Panc1 (cell line): ENCODE data around the gene PDK3. TPM values are rescaled to one million over a fixed set of nuclear protein-coding genes. Genes with fewer than 3 reads are reported as not detected.

Experiments
- ATAC-seq: fragments of 200-7000 bp; cut with Tn5 transposase; 2 replicates; pipeline ENCODE4 v1.9.1; 2020; ENCODE audit warnings: mild to moderate bottlenecking, moderate library complexity
- BruUV-seq: library from RNA; stranded (reverse); fragments of 400-500 nt; replicated peaks from 2 replicates; lab custom pipeline; 2021; lab: Mats Ljungman, UMichigan
- CTCF ChIA-PET: fragments of 300-600 bp; sonication (Branson Sonifier 250); formaldehyde crosslinking; loops from one replicate; lab custom pipeline; 2022; ENCODE audit warnings: antibody characterized with exemption; lab: Charles Lee
- POLR2A ChIA-PET: fragments of 300-600 bp; sonication (Branson Sonifier 250); formaldehyde crosslinking; loops from one replicate; lab custom pipeline; 2022; ENCODE audit warnings: antibody characterized with exemption; lab: Charles Lee
- DNase-seq: peaks from one replicate; pipeline ENCODE4 v3.0.0-alpha.2; 2010; ENCODE audit warnings: low read depth, low spot score
- H3K27ac ChIP-seq: 2 replicates; pipeline ENCODE4 v1.5.1; 2011; ENCODE audit warnings: mild to moderate bottlenecking, low read length, inconsistent platforms
- H3K27me3 ChIP-seq: fragments of 200-500 bp; sonication (Bioruptor generic); 2 replicates; pipeline ENCODE4 v1.6.0; 2014; ENCODE audit warnings: low read length, inconsistent platforms; ENCODE audit not compliant: control insufficient read depth, insufficient read depth
- H3K36me3 ChIP-seq: fragments of 200-500 bp; sonication (Bioruptor generic); 2 replicates; pipeline ENCODE4 v1.5.1; 2014; ENCODE audit warnings: inconsistent platforms, mild to moderate bottlenecking, low read length, moderate library complexity; ENCODE audit not compliant: control insufficient read depth, insufficient read depth
- H3K4me1 ChIP-seq: 2 replicates; pipeline ENCODE4 v1.5.1; 2011; ENCODE audit warnings: inconsistent platforms, mild to moderate bottlenecking, low read length, moderate library complexity; ENCODE audit not compliant: control insufficient read depth, insufficient read depth
- H3K4me3 ChIP-seq, 2 experiments: 2 replicates each; pipeline ENCODE4 v1.5.1; 2011 to 2012; ENCODE audit warnings: low read depth in 2 of 2, low read length in 2 of 2, mild to moderate bottlenecking in 2 of 2, inconsistent platforms in 1 of 2, moderate library complexity in 1 of 2
- H3K9me3 ChIP-seq: fragments of 200-500 bp; sonication (Bioruptor generic); 2 replicates; pipeline ENCODE4 v1.5.1; 2014; ENCODE audit warnings: low read depth, mild to moderate bottlenecking, inconsistent platforms, low read length, moderate library complexity; ENCODE audit not compliant: control insufficient read depth, insufficient read depth
- POLR2AphosphoS5 ChIP-seq: IDR thresholded peaks from 2 replicates; pipeline ENCODE4 v1.6.1; 2012; ENCODE audit warnings: mild to moderate bottlenecking, low read depth, low read length, moderate library complexity
- SIN3A ChIP-seq: IDR thresholded peaks from 2 replicates; pipeline ENCODE4 v1.6.1; 2012; ENCODE audit warnings: low read depth, mild to moderate bottlenecking, low read length, moderate library complexity, borderline replicate concordance; ENCODE audit not compliant: insufficient read depth
- TCF7L2 ChIP-seq: IDR thresholded peaks from 2 replicates; pipeline ENCODE4 v1.6.1; 2011; ENCODE audit warnings: mild to moderate bottlenecking, low read depth, low read length, inconsistent platforms
- in situ Hi-C: cut with HindIII; loops from 2 replicates; pipeline ENCODE4 v1.10.0; 2016; ENCODE audit warnings: low sequenced_read_pairs, low pct_unique_long_range_greater_than_20kb
- intact Hi-C: fragments of 100-400 bp; cut with micrococcal nuclease; formaldehyde crosslinking; loops from one replicate; pipeline ENCODE4 v1.10.0; 2022; ENCODE audit not compliant: unreplicated experiment
- total RNA-seq: library from RNA; stranded (reverse); gene quantifications from one replicate; pipeline ENCODE4 v1.2.1, GENCODE V29; 2021; ENCODE audit not compliant: unreplicated experiment
- TF ChIP-seq, protein P1 (sequence below): fragments of 450-650 bp; IDR thresholded peaks from 2 replicates; pipeline ENCODE4 v1.5.1; 2017; ENCODE audit warnings: mild to moderate bottlenecking
- TF ChIP-seq, protein P2 (sequence below), 2 experiments: IDR thresholded peaks; 2 replicates each; pipeline ENCODE4 v1.6.1; 2011 to 2012; ENCODE audit warnings: low read depth in 2 of 2, control low read depth in 1 of 2, low read length in 1 of 2, mild to moderate bottlenecking in 1 of 2, moderate library complexity in 1 of 2; ENCODE audit not compliant: insufficient read depth in 1 of 2

Gene PDK3
- total RNA-seq, 1 experiment from 2014 or later: 5.5 TPM

DNA sequence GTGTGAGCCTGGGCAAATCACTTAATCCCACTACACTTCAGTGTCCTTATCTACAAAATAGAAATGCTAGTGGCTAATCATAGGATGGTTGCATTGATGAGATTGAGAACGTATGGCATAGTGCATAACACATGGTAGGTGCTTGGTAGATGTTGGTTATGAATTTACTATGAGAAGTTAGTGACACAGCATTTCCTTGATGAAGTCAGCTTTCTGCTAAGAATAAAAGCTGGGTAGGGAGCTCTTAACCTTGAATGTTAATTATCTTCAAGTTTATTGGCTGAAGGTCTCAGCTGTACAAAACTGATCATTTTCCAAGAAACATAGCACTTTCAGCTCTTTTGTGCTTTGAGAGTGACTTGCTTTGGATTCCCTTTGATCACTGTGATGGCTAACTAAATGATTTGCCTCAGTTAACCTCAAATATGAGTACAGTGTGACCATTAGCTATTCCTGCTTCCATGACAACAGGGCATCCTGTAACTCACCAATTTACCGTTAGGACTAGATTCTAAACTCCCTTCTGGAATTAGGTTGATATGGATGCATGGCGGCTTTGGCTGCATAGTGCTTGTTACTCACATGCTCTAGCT, 17.8 kb downstream of the PDK3 start:
- ATAC-seq: no peak
- TF ChIP-seq, protein P1, sequence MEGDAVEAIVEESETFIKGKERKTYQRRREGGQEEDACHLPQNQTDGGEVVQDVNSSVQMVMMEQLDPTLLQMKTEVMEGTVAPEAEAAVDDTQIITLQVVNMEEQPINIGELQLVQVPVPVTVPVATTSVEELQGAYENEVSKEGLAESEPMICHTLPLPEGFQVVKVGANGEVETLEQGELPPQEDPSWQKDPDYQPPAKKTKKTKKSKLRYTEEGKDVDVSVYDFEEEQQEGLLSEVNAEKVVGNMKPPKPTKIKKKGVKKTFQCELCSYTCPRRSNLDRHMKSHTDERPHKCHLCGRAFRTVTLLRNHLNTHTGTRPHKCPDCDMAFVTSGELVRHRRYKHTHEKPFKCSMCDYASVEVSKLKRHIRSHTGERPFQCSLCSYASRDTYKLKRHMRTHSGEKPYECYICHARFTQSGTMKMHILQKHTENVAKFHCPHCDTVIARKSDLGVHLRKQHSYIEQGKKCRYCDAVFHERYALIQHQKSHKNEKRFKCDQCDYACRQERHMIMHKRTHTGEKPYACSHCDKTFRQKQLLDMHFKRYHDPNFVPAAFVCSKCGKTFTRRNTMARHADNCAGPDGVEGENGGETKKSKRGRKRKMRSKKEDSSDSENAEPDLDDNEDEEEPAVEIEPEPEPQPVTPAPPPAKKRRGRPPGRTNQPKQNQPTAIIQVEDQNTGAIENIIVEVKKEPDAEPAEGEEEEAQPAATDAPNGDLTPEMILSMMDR: no peak
- Histone ChIP-seq H3K4me1 (no peaks in the 10 kb centered on the region), H3K9me3 (no peaks in the 10 kb centered on the region), H3K36me3 (no peaks in the 10 kb centered on the region), H3K4me3 (no peak overlapping the region), H3K27me3 (no peaks in the 10 kb centered on the region), H3K27ac (no peak overlapping the region)
- ChIA-PET CTCF (no interaction called here), POLR2A (no interaction called here)
- intact Hi-C loops: no loop called here
- no peak for DNase-seq
- no TSS peak for BruUV-seq
- in situ Hi-C loops: no loop called here

DNA sequence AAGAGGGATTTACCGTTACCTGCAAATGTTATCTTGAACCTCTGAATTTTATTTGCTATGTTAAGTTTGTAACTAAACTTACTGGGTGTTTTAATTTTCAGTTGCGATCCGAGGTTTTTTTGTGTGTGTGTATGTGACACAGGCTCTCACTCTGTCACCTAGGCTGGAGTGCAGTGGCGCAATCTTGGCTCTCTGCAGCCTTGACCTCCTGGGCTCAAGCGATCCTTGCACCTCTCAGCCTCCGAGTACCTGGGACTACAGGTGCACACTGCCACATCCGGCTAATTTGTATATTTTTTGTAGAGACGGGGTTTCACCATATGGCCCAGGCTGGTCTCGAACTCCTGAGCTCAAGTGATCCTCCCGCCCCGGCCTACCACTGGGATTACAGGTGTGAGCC, 18.5 kb downstream of the PDK3 start:
- Histone ChIP-seq H3K4me3 (no peak overlapping the region), H3K27ac (no peak overlapping the region), H3K9me3 (no peaks in the 10 kb centered on the region), H3K4me1 (no peaks in the 10 kb centered on the region), H3K27me3 (no peaks in the 10 kb centered on the region), H3K36me3 (no peaks in the 10 kb centered on the region)
- POLR2A ChIA-PET: no interaction called here
- CTCF ChIA-PET: no interaction called here
- in situ Hi-C loops (no loop called here), intact Hi-C loops (no loop called here)
- DNase-seq (no peak), ATAC-seq (no peak)
- TF ChIP-seq TCF7L2: no peak
- TF ChIP-seq SIN3A: no peak
- no peak for TF ChIP-seq POLR2AphosphoS5
- TF ChIP-seq, protein P2, sequence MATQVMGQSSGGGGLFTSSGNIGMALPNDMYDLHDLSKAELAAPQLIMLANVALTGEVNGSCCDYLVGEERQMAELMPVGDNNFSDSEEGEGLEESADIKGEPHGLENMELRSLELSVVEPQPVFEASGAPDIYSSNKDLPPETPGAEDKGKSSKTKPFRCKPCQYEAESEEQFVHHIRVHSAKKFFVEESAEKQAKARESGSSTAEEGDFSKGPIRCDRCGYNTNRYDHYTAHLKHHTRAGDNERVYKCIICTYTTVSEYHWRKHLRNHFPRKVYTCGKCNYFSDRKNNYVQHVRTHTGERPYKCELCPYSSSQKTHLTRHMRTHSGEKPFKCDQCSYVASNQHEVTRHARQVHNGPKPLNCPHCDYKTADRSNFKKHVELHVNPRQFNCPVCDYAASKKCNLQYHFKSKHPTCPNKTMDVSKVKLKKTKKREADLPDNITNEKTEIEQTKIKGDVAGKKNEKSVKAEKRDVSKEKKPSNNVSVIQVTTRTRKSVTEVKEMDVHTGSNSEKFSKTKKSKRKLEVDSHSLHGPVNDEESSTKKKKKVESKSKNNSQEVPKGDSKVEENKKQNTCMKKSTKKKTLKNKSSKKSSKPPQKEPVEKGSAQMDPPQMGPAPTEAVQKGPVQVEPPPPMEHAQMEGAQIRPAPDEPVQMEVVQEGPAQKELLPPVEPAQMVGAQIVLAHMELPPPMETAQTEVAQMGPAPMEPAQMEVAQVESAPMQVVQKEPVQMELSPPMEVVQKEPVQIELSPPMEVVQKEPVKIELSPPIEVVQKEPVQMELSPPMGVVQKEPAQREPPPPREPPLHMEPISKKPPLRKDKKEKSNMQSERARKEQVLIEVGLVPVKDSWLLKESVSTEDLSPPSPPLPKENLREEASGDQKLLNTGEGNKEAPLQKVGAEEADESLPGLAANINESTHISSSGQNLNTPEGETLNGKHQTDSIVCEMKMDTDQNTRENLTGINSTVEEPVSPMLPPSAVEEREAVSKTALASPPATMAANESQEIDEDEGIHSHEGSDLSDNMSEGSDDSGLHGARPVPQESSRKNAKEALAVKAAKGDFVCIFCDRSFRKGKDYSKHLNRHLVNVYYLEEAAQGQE (IDR thresholded peaks at IDR 0.05; ENCODE audit: insufficient read depth in 1 of 2, low read depth in 2 of 2, low read length in 1 of 2): no peak
- TF ChIP-seq, protein P1: no peak
- no TSS peak for BruUV-seq
